ENCODE data around the gene CNTNAP1. TPM values are rescaled to one million over a fixed set of nuclear protein-coding genes. Genes with fewer than 3 reads are reported as not detected.

Gene CNTNAP1
- total and polyA plus RNA-seq, 11 donors: 1.3 to 17.9 (median 3.1) TPM

DNA sequence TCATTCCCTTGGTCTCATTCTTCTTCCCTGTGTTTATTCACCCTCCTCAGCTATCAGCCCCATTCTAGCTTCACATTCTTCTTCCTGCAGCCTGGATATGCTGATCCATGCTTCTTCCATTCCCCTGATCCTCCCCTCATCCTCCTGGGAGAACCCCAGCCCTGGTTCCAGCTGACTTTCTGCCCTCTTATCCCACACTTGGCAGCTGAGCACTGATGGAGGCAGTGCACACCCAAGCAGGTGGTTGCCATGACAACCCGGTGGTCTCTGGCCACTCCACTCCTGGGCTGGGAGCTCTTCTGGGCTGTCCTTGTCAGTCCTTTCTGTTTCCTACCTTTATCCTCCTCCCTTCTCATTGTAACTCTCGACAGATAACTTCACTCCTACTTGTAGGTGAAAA is 40.0 kb upstream of the CNTNAP1 start:
- TF ChIP-seq, protein P1, sequence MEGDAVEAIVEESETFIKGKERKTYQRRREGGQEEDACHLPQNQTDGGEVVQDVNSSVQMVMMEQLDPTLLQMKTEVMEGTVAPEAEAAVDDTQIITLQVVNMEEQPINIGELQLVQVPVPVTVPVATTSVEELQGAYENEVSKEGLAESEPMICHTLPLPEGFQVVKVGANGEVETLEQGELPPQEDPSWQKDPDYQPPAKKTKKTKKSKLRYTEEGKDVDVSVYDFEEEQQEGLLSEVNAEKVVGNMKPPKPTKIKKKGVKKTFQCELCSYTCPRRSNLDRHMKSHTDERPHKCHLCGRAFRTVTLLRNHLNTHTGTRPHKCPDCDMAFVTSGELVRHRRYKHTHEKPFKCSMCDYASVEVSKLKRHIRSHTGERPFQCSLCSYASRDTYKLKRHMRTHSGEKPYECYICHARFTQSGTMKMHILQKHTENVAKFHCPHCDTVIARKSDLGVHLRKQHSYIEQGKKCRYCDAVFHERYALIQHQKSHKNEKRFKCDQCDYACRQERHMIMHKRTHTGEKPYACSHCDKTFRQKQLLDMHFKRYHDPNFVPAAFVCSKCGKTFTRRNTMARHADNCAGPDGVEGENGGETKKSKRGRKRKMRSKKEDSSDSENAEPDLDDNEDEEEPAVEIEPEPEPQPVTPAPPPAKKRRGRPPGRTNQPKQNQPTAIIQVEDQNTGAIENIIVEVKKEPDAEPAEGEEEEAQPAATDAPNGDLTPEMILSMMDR (IDR thresholded peaks at IDR 0.05): no peak
- TF ChIP-seq POLR2A (IDR thresholded peaks at IDR 0.05): no peak
- Histone ChIP-seq H3K4me3 (no peak overlapping the region), H3K36me3 (no peaks in the 10 kb centered on the region), H3K27ac (no peak overlapping the region), H3K9me3 (no peaks in the 10 kb centered on the region), H3K4me1 (no peaks in the 10 kb centered on the region), H3K27me3 (no peaks in the 10 kb centered on the region)
- intact Hi-C loops (cut with DNase I): no loop called here
- no peak for DNase-seq
- WGBS, 4 donors: 21 to 30% (median 29%) methylated on average over 2 of the region's 2 CpGs
- ATAC-seq: no peak

DNA sequence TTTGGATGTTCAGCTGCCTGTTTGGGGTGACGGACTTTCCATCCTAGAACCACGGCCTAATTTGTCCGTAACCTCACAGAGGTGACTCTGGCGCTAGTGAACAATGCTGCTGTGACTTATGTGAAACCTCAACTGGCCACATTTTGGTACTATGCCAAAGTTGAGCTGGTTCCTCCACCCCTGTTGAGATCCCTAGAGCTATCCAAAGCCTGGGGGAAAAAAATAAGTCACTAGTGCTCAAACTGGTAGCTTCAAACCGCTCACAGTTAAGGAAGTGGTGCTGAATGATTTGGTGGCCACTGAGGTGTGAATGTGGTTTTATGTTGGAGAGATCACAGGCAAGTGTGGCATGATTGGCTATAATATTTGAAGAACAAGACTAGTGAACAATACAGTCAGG is 34.6 kb upstream of the CNTNAP1 start:
- no peaks in the 10 kb centered on the region for H3K4me1 ChIP-seq
- intact Hi-C loops (cut with DNase I): no loop called here
- no peak for DNase-seq
- H3K36me3 ChIP-seq: no peaks in the 10 kb centered on the region
- no peaks in the 10 kb centered on the region for H3K9me3 ChIP-seq
- 85 to 89% (median 87%) methylated on average over 5 of the region's 5 CpGs for WGBS, 4 donors
- TF ChIP-seq POLR2A (IDR thresholded peaks at IDR 0.05): no peak
- TF ChIP-seq, protein P1 (IDR thresholded peaks at IDR 0.05): no peak
- no peak overlapping the region for H3K27ac ChIP-seq
- no peak overlapping the region for H3K4me3 ChIP-seq
- H3K27me3 ChIP-seq: no peaks in the 10 kb centered on the region
- ATAC-seq: no peak

DNA sequence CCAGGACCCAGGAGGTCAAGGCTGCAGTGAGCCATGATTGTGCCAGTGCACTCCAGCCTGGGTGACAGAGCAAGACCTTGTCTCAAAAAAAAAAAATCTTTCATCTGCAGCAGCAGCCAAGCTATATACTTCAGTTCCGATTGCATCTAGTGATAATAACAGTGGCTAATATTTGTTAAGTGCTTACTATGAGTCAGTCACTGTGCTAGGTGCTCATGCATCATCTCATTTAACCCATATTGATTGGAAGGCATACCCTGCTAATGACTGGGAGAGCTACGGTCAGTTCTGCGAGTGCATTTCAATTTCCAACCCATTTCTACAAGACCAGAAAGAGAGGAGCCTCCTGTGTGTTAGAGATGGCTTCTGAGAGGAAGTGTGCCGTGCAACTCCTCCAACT is 30.9 kb upstream of the CNTNAP1 start:
- Histone ChIP-seq H3K27ac (no peak overlapping the region), H3K9me3 (no peaks in the 10 kb centered on the region), H3K36me3 (no peaks in the 10 kb centered on the region), H3K27me3 (peaks cover 0 to 8% (median 0%) of the 10 kb centered on the region in 9 donors), H3K4me3 (no peak overlapping the region), H3K4me1 (peaks cover 0 to 17% (median 10%) of the 10 kb centered on the region in 12 donors)
- 74 to 86% (median 82%) methylated on average over 4 of the region's 4 CpGs for WGBS, 4 donors
- DNase-seq (no peak), ATAC-seq (no peak)
- intact Hi-C loops (cut with DNase I): loop anchor here in 3 of 10 donors (5.0 kb wide), 2 partner anchors 34 to 39 kb away; no protein-coding TSS in a partner anchor
- TF ChIP-seq, protein P1 (IDR thresholded peaks at IDR 0.05): no peak
- no peak for TF ChIP-seq POLR2A (IDR thresholded peaks at IDR 0.05)

- peak; percentile 57 to 83 (median 80) for ATAC-seq
- Histone ChIP-seq H3K4me3 (peak overlapping the region in 11 of 12 donors; percentile 17 to 60 (median 47)), H3K27ac (peak overlapping the region; percentile 36 to 90 (median 74)), H3K4me1 (peaks cover 0 to 17% (median 10%) of the 10 kb centered on the region in 12 donors), H3K36me3 (no peaks in the 10 kb centered on the region), H3K27me3 (peaks cover 0 to 8% (median 0%) of the 10 kb centered on the region in 9 donors), H3K9me3 (no peaks in the 10 kb centered on the region)
- no peak for TF ChIP-seq POLR2A (IDR thresholded peaks at IDR 0.05)
- TF ChIP-seq, protein P1 (IDR thresholded peaks at IDR 0.05): no peak
- peak; percentile 61 to 81 (median 72) for DNase-seq
- WGBS, 4 donors: 27 to 31% (median 27%) methylated on average over 41 to 42 of the region's 42 CpGs
- intact Hi-C loops (cut with DNase I): loop anchor here in 3 of 10 donors (5.0 kb wide), 2 partner anchors 36 to 41 kb away; no protein-coding TSS in a partner anchor
Measured at GRCh38 chr17:42653179-42654124, 28.9 kb upstream of the CNTNAP1 start.
